ENCODE data around the gene TRIM8. TPM values are rescaled to one million over a fixed set of nuclear protein-coding genes. Genes with fewer than 3 reads are reported as not detected.

TRIM8 gene
- total and polyA plus RNA-seq, 9 of the 15 experiments (the other 6 are each of a cell fraction or from before 2014, with no cell fraction given) = 1.7 to 26.0 (median 9.1) TPM

- TF ChIP-seq ZNF592 (IDR thresholded peaks at IDR 0.05) (0 out of 2 replicates have a peak, but pooled peaks have one; percentile 43), BRD9 (IDR thresholded peaks at IDR 0.05; ENCODE audit: low read depth, partially characterized antibody) (peak; percentile 14), ILK (tag; IDR thresholded peaks at IDR 0.05; ENCODE audit: borderline replicate concordance, low read depth) (no peak), CREB3L1 (IDR thresholded peaks at IDR 0.05; ENCODE audit: borderline replicate concordance, low read depth) (peak; percentile 22; the same call in 1 of the 2 replicates), TCFL5 (CRISPR knock-in tag; conservative IDR thresholded peaks at IDR 0.05) (no peak), ZNF274 (IDR thresholded peaks at IDR 0.05; ENCODE audit: borderline replicate concordance, low read depth, low read length) (no peak), RBM34 (IDR thresholded peaks at IDR 0.05; ENCODE audit: borderline replicate concordance, insufficient read depth, low read length) (no peak), REST (IDR thresholded peaks at IDR 0.05; ENCODE audit: borderline replicate concordance) (peak; percentile 97), REST (CRISPR knock-in tag; IDR thresholded peaks at IDR 0.05; ENCODE audit: low read depth) (no peak), HOXB6 (CRISPR knock-in tag; IDR thresholded peaks at IDR 0.05; ENCODE audit: borderline replicate concordance) (no peak), NR1H2 (CRISPR knock-in tag; IDR thresholded peaks at IDR 0.05) (no peak), STAT5A (IDR thresholded peaks at IDR 0.05; ENCODE audit: borderline replicate concordance, low read length) (no peak), PHF20 (IDR thresholded peaks at IDR 0.05; ENCODE audit: partially characterized antibody) (no peak)
Measured at GRCh38 chr10:102645741-102646609, 1.7 kb downstream of the TRIM8 start (continued).
